Activated CD4-positive, alpha-beta T cell treated with anti-CD3 and anti-CD28 coated beads, Interleukin-2, amount 10 ng/mL, durations not matched to agents 24 days and 14 days (primary cell): ENCODE results near the gene TTC27. TPM values are rescaled to one million over a fixed set of nuclear protein-coding genes. Genes with fewer than 3 reads are reported as not detected.
"Not testable (repeated sequence)": the region's sequence is repeated elsewhere in the genome, so short reads cannot be mapped to it uniquely, and the experiment has no call there.

ENCODE experiments used
- DNase-seq: peaks from one replicate; pipeline ENCODE4 v3.0.0; 2022
- H3K27ac Mint-ChIP-seq: one replicate; pipeline ENCODE4 v1.8.0; 2022; ENCODE audit warnings: mild to moderate bottlenecking, mixed read lengths
- H3K27me3 Mint-ChIP-seq: one replicate; pipeline ENCODE4 v1.8.0; 2022; ENCODE audit warnings: mixed read lengths
- H3K36me3 Mint-ChIP-seq: one replicate; pipeline ENCODE4 v1.8.0; 2022; ENCODE audit warnings: low read depth, mild to moderate bottlenecking, mixed read lengths
- H3K4me1 Mint-ChIP-seq: one replicate; pipeline ENCODE4 v1.8.0; 2021; ENCODE audit warnings: mixed read lengths
- H3K4me3 Mint-ChIP-seq: one replicate; pipeline ENCODE4 v1.8.0; 2022; ENCODE audit warnings: mild to moderate bottlenecking, moderate library complexity, mixed read lengths
- H3K9me3 Mint-ChIP-seq: one replicate; pipeline ENCODE4 v1.8.0; 2021; ENCODE audit warnings: mixed read lengths
- intact Hi-C: fragments of 100-400 bp; cut with micrococcal nuclease; formaldehyde crosslinking; loops from one replicate; pipeline ENCODE4 v1.15.1; 2023
- total RNA-seq: library from RNA; stranded (reverse); gene quantifications from 2 replicates; pipeline ENCODE4 v1.2.3, GENCODE V29; 2022

Gene TTC27
- total RNA-seq, 1 donor from 2014 or later, result 40.8 TPM

DNA sequence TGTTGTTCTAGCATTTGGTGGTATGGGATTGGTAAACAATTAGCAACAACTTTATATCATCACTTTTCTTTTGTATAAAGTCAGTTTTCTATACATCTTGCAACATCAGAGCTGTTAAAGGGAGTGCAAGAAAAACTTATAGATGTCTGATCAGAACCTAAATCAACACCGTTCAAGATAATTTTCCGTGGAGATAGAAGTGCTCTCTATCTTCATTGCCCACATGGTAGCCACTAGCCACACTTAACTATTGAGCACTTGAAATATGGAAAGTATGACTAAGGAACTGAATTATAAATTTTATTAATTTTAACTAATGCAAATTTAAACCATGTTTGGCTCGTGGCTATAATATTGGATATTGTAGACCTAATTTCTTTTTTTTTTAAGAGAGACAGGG is 5.2 kb downstream of the TTC27 start:
- Mint-ChIP-seq H3K27ac (no peak overlapping the region), H3K36me3 (peaks cover 46% of the 10 kb centered on the region), H3K4me1 (peaks cover 18% of the 10 kb centered on the region), H3K4me3 (no peak overlapping the region), H3K27me3 (no peaks in the 10 kb centered on the region), H3K9me3 (no peaks in the 10 kb centered on the region)
- DNase-seq, result no peak
- intact Hi-C loops, result no loop called here

DNA sequence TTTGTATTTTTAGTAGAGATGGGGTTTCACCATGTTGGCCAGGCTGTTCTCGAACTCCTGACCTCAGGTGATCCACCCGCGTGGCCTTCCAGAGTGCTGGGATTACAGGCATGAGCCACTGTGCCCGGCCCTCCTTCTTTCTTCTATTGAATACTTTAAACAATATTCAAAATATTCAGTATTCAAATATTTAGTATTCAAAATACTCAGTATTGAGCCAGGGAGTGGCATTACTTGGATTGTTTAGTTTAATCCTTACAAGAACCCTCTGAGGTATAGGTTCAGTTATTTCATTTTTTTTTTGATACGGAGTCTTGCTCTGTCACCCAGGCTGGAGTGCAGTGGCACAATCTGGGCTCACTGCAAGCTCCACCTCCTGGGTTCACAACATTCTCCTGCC is 10.7 kb downstream of the TTC27 start:
- DNase-seq, intact Hi-C loops, H3K4me1 Mint-ChIP-seq, H3K27me3 Mint-ChIP-seq, H3K9me3 Mint-ChIP-seq, H3K4me3 Mint-ChIP-seq, H3K27ac Mint-ChIP-seq: not testable (repeated sequence)
- H3K36me3 Mint-ChIP-seq, result peaks cover 44% of the 10 kb centered on the region

DNA sequence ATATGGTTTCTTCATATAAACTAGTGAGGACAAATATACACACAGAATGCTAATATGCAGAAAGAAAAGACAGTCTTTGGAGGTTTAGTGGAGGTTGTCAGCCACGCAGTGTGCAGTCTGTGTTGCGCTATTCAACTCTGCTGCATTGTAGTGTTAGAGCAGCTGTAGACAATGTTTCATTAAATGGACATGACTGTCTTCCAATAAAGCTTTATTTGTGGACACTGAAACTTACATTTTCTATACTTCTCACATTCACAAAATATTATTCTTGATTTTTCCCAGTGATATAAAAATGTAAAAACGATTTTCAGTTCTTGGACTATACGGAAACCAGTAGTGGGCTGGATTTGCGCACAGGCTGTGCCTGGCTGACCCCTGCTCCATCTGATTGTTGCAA is 13.3 kb downstream of the TTC27 start:
- Mint-ChIP-seq H3K36me3 (peaks cover 44% of the 10 kb centered on the region), H3K27ac (no peak overlapping the region), H3K4me3 (no peak overlapping the region), H3K4me1 (peaks cover 2% of the 10 kb centered on the region), H3K9me3 (no peaks in the 10 kb centered on the region), H3K27me3 (no peaks in the 10 kb centered on the region)
- intact Hi-C loops, result no loop called here
- DNase-seq, result no peak

DNA sequence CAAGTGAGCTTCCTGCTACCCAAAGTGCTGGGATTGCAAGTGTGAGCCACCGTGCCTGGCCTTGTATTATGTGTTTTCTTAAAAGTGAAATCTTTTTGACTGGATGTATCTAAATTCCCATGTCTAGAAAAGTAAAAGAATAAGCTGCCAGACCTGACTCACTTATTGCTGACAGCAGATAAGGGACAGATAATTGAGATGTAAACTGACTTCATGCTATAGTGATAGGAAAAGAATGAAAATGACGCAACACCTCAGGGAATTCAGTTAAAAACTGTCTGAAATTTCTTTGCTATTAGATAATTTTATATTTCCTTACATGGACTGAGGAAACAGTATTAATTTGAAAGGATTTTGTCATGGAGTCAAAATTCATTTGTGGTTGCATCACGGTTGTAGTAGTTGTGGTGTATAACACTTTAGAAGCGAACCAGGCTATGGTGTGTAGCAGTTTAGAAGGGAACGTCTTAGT is 19.4 kb downstream of the TTC27 start:
- Mint-ChIP-seq H3K27me3 (no peaks in the 10 kb centered on the region), H3K4me3 (no peak overlapping the region), H3K36me3 (peaks cover 41% of the 10 kb centered on the region), H3K4me1 (peaks cover 2% of the 10 kb centered on the region), H3K9me3 (no peaks in the 10 kb centered on the region), H3K27ac (no peak overlapping the region)
- intact Hi-C loops, result no loop called here
- DNase-seq, result no peak

DNA sequence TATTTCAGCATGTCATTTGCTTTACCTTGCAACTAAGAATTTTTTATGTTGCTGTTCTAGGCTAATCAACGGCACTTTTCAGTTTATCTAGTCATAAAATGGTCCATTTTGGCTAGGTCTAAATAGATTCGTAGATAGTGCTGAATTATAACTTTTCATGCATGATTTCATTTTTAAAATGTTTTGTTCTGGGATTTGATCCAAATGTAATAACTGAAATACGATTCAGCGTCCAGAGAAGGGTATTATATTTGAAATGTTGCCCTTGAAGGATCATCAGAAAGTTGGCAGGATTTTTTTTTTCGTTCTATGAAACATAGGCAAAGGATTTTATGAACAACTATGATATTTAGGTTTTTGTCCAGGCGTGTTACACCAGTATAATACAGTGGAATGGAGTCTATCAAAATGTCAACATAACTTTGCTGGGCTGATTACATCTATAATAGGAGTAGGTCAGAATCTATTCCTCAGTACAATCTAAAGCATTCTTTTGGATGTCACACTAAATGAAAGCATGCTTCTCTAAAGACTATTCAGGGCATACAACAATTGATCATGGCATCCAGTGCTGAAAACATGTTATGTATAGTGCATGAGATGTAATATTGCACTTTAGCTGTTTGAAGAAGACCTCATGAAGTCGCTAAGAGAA is 24.8 kb downstream of the TTC27 start:
- Mint-ChIP-seq H3K4me3 (no peak overlapping the region), H3K4me1 (peaks cover 6% of the 10 kb centered on the region), H3K27ac (no peak overlapping the region), H3K36me3 (peaks cover 38% of the 10 kb centered on the region), H3K27me3 (no peaks in the 10 kb centered on the region), H3K9me3 (no peaks in the 10 kb centered on the region)
- DNase-seq, result no peak
- intact Hi-C loops, result no loop called here

DNA sequence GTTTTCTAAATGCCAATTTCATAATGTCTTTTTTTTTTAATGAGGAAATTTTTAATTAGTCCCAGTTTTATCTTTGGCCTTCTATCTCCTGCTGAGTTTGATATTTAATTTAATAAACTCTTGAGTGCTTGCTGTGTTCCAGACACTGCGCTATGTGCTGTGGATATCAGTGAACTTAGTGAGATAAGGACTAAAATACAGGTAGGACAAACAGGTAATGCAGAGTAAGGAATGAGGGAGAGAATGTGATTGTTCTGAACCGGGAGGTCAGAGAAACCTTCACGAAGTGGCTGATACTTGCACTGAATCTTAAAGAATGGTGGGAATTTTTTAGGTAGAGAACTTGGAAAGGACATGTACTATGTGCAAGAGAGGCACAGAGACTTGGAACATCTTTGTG is 28.2 kb downstream of the TTC27 start:
- intact Hi-C loops, result no loop called here

DNA sequence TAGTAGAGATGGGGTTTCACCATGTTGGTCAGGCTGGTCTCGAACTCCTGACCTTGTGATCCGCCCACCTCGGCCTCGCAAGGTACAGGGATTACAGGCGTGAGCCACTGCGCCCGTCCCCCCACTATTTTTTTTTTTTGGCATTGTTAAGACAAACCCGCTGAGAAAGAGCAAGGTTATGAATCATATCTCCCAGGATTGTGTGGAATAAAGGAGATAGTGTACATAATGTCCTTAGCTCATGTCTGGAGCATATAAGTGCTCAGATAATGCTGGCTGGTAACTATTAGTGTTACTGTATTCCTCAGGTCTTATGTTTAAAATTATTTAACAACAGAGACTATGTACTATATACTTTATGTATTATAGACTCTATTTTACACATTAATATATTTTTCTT is 36.0 kb downstream of the TTC27 start:
- DNase-seq, result no peak
- Mint-ChIP-seq H3K27me3 (no peaks in the 10 kb centered on the region), H3K27ac (no peak overlapping the region), H3K4me1 (peaks cover 2% of the 10 kb centered on the region), H3K4me3 (no peak overlapping the region), H3K9me3 (peaks cover 13% of the 10 kb centered on the region), H3K36me3 (peaks cover 46% of the 10 kb centered on the region)
- intact Hi-C loops, result no loop called here

More for the DNA sequence above, 28.2 kb downstream of the TTC27 start:
- DNase-seq, result no peak
- H3K27ac Mint-ChIP-seq, result no peak overlapping the region
- peaks cover 4% of the 10 kb centered on the region for H3K4me1 Mint-ChIP-seq
- peaks cover 8% of the 10 kb centered on the region for H3K9me3 Mint-ChIP-seq
- H3K36me3 Mint-ChIP-seq, result peaks cover 47% of the 10 kb centered on the region
- no peak overlapping the region for H3K4me3 Mint-ChIP-seq
- H3K27me3 Mint-ChIP-seq, result no peaks in the 10 kb centered on the region

DNA sequence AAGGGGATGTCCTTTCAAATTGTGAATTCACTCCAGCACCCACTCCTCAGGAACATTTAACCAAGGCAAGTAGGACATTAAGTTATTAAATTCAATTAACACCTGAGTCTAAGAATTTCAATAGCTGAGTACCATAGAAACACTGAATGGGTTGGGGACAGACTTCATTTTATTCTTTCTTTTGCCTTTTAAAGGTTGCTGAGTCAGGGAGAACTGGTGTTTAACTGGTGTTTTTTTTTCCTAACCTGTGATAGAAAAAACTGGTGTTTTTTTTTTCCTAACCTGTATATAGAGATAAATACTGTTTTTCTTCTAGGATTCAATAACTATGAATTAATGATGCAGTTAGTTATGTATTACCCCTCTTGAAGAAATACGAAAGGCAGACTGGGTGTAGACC is 38.9 kb downstream of the TTC27 start:
- no peak overlapping the region for H3K27ac Mint-ChIP-seq
- intact Hi-C loops, result no loop called here
- no peak for DNase-seq
- no peaks in the 10 kb centered on the region for H3K27me3 Mint-ChIP-seq
- H3K9me3 Mint-ChIP-seq, result no peaks in the 10 kb centered on the region
- H3K4me1 Mint-ChIP-seq, result peaks cover 2% of the 10 kb centered on the region
- H3K36me3 Mint-ChIP-seq, result peaks cover 35% of the 10 kb centered on the region
- H3K4me3 Mint-ChIP-seq, result no peak overlapping the region

DNA sequence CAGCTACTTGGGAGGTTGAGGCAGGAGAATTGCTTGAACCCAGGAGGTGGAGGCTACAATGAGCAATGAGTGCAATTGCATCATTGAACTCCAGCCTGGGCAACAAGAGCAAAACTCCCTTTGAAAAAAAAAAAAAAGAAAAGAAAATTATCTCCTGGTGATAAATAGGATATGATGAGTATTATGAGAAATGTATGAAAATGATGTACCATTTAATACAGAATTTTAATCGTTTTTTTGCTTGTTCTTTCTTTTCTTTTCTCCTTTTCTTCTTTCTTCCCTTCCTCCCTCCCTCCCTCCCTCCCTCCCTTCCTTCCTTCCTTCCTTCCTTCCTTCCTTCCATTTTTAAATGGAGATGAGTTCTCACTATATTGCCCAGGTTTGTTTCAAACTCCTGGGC is 40.4 kb downstream of the TTC27 start:
- peaks cover 38% of the 10 kb centered on the region for H3K36me3 Mint-ChIP-seq
- H3K9me3 Mint-ChIP-seq, result no peaks in the 10 kb centered on the region
- DNase-seq, result no peak
- H3K4me3 Mint-ChIP-seq, result no peak overlapping the region
- H3K27ac Mint-ChIP-seq, result no peak overlapping the region
- H3K4me1 Mint-ChIP-seq, result peaks cover 2% of the 10 kb centered on the region
- no peaks in the 10 kb centered on the region for H3K27me3 Mint-ChIP-seq
- intact Hi-C loops, result no loop called here

DNA sequence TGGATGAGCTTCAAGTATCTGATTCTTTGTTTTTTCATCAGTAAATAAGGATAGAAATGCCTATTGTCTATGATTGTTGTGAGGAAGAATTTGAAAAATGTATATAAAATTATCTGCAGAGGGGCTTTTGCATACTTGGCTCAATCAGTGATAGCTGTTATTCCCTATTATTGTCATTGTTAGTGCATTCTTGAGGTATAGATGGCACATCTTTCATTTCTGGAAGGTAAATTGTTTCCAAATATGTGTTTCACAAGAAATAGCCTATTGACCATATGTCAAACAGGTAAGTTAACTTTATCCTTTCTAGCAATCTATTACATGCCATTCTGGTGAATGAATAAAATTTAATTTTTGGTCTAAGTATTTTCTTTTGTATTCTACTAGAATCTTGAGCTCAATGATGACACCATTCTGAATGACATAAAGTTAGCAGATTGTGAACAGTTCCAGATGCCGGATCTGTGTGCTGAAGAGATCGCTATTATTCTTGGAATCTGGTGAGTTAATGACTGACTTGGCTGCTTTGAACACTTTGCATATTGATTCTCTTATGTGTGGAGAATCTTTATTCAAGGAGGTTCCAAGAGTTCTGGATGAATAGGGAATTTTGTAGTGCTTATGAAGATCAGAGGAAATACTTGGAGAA is 44.2 kb downstream of the TTC27 start:
- no peak for DNase-seq
- Mint-ChIP-seq H3K4me1 (no peaks in the 10 kb centered on the region), H3K4me3 (no peak overlapping the region), H3K9me3 (no peaks in the 10 kb centered on the region), H3K27ac (no peak overlapping the region), H3K36me3 (peaks cover 33% of the 10 kb centered on the region), H3K27me3 (no peaks in the 10 kb centered on the region)
- intact Hi-C loops, result no loop called here

DNA sequence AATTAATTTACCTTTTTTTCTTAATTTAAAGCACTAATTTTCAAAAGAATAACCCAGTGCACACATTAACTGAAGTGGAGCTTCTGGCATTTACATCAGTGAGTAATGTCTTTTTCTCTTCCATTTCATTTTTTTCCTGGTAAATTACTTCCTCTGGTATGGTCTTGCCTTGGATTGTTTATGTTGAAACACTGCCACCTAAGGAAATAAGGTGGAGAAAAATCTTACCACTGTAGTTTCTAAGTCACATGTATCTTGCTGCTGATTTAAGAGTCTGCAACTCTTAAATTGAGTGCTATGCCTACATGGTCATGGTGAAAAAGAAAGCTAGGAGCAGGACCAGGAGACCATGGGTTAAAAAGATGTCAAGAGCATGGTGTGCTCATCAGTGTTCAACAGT is 51.0 kb downstream of the TTC27 start:
- H3K27ac Mint-ChIP-seq, result no peak overlapping the region
- H3K36me3 Mint-ChIP-seq, result peaks cover 20% of the 10 kb centered on the region
- H3K9me3 Mint-ChIP-seq, result no peaks in the 10 kb centered on the region
- H3K27me3 Mint-ChIP-seq, result no peaks in the 10 kb centered on the region
- no peak overlapping the region for H3K4me3 Mint-ChIP-seq
- DNase-seq, result no peak
- intact Hi-C loops, result no loop called here
- no peaks in the 10 kb centered on the region for H3K4me1 Mint-ChIP-seq

DNA sequence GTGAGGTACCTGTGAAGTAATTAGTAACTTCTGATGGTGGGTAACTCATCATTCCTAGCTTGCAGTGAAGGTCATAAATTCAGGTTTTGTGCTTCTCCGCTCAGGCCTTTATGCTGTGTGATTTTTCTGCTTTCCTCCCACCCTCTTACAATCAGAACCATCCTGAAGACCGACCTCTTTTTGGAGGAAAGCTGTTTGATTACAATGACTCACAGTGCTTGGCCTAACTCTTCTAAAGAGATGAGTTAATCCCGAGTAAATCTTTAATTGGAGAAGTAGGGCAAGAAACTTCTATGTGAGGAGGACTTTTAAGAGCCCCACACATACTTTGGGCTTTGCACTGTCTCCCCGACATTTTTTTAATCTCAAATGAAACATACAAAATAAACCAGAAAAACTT is 53.1 kb downstream of the TTC27 start:
- H3K4me1 Mint-ChIP-seq, result no peaks in the 10 kb centered on the region
- intact Hi-C loops, result no loop called here
- DNase-seq, result no peak
- peaks cover 15% of the 10 kb centered on the region for H3K36me3 Mint-ChIP-seq
- no peaks in the 10 kb centered on the region for H3K9me3 Mint-ChIP-seq
- no peaks in the 10 kb centered on the region for H3K27me3 Mint-ChIP-seq
- no peak overlapping the region for H3K27ac Mint-ChIP-seq
- no peak overlapping the region for H3K4me3 Mint-ChIP-seq

DNA sequence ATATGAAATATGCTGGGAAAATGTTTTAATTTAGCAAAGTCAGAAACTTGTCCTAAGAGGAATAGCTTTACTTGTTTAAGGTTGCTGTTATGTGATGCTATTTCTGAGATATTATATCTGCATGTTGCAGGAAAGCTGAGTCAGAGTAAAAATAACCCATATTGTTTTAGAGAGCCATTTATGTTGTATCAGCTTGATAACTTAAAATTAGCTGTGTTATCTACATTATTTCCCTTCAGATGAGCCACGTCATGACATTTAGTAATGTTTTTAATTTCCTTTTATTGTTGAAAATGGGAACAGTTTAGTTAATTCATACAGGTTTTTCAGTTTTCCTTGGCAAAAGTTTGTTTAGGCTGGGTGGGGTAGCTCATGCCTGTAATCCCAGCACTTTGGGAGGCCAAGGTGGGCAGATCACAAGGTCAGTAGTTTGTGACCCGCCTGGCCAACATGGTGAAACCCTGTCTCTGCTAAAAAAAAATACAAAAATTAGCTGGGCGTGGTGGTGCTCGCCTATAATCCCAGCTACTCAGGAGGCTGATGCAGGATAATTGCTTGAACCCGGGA is 55.8 kb downstream of the TTC27 start:
- DNase-seq, result no peak
- no peaks in the 10 kb centered on the region for H3K9me3 Mint-ChIP-seq
- no peak overlapping the region for H3K4me3 Mint-ChIP-seq
- peaks cover 4% of the 10 kb centered on the region for H3K4me1 Mint-ChIP-seq
- H3K36me3 Mint-ChIP-seq, result peaks cover 17% of the 10 kb centered on the region
- H3K27ac Mint-ChIP-seq, result no peak overlapping the region
- intact Hi-C loops, result no loop called here
- H3K27me3 Mint-ChIP-seq, result no peaks in the 10 kb centered on the region

DNA sequence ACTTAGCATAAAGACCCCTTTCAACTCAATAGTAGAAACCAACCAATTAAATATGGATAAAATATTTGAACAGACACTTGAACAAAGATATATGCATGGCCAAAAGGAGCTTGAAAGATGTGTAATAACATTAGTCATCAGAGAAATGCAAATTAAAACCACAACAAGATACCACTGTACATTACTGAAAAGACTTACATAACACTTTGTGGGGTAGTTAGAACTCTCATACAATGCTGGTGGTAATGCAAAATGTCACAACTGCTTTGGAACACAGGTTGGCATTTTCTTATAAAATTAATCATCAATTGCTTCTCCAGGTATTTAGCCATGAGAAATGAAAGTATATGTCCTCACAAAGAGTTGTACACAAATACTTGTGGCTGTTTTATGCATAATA is 60.7 kb downstream of the TTC27 start:
- no peak overlapping the region for H3K4me3 Mint-ChIP-seq
- no peak overlapping the region for H3K27ac Mint-ChIP-seq
- H3K36me3 Mint-ChIP-seq, result peaks cover 6% of the 10 kb centered on the region
- no peaks in the 10 kb centered on the region for H3K27me3 Mint-ChIP-seq
- H3K4me1 Mint-ChIP-seq, result peaks cover 6% of the 10 kb centered on the region
- DNase-seq, result no peak
- no peaks in the 10 kb centered on the region for H3K9me3 Mint-ChIP-seq
- intact Hi-C loops, result no loop called here
